K562 (cell line): ENCODE data around the gene MRPS30. TPM values are rescaled to one million over a fixed set of nuclear protein-coding genes. Genes with fewer than 3 reads are reported as not detected.

Source experiments
- BMI1 ChIP-seq: fragments of 150-350 bp; IDR thresholded peaks from 2 replicates; pipeline ENCODE4 v1.6.1; 2014; ENCODE audit warnings: low read length
- C11orf30 ChIP-seq: fragments of 450-650 bp; IDR thresholded peaks from 2 replicates; pipeline ENCODE4 v1.6.1; 2016; ENCODE audit warnings: low read depth, mild to moderate bottlenecking
- CTBP1 ChIP-seq: fragments of 450-650 bp; IDR thresholded peaks from 2 replicates; pipeline ENCODE4 v1.6.1; 2016; ENCODE audit warnings: borderline replicate concordance
- DIDO1 ChIP-seq: fragments of 450-650 bp; IDR thresholded peaks from 2 replicates; pipeline ENCODE4 v1.6.1; 2016; ENCODE audit warnings: low read depth, missing biosample characterization, missing genetic modification characterization
- E2F1 ChIP-seq: sonication (generic); formaldehyde crosslinking; IDR thresholded peaks from 2 replicates; pipeline ENCODE4 v1.8.1; 2023; ENCODE audit warnings: mild to moderate bottlenecking, missing genetic modification reagents, moderate library complexity
- FOXK1 ChIP-seq: sonication (generic); formaldehyde crosslinking; IDR thresholded peaks from 2 replicates; pipeline ENCODE4 v1.8.0; 2022; ENCODE audit warnings: missing genetic modification reagents, mild to moderate bottlenecking, borderline replicate concordance
- GABPB1 ChIP-seq: sonication (generic); formaldehyde crosslinking; IDR thresholded peaks from 2 replicates; pipeline ENCODE4 v1.8.0; 2022; ENCODE audit warnings: mild to moderate bottlenecking, missing genetic modification reagents
- MAZ ChIP-seq, 2 experiments: fragments of 450-650 bp in 1 of 2; sonication (generic) in 1 of 2; formaldehyde crosslinking; IDR thresholded peaks in 1 of 2; conservative IDR thresholded peaks in 1 of 2; 2 replicates each; pipeline versions ENCODE4 v1.4.0 to v1.5.0; 2020; ENCODE audit warnings: mild to moderate bottlenecking in 1 of 2, missing genetic modification reagents in 1 of 2
- MED1 ChIP-seq: sonication (generic); formaldehyde crosslinking; IDR thresholded peaks from 2 replicates; pipeline ENCODE4 v1.8.1; 2023; ENCODE audit warnings: missing genetic modification reagents, borderline replicate concordance
- PHB2 ChIP-seq: fragments of 450-650 bp; IDR thresholded peaks from 2 replicates; pipeline ENCODE4 v1.6.1; 2017; ENCODE audit warnings: low read depth
- POLR2AphosphoS2 ChIP-seq: IDR thresholded peaks from 2 replicates; pipeline ENCODE4 v1.6.1; 2012; ENCODE audit warnings: low read length, improper control_type of control experiment
- POLR2AphosphoS5 ChIP-seq: IDR thresholded peaks from 2 replicates; pipeline ENCODE4 v1.6.1; 2011; ENCODE audit warnings: mild to moderate bottlenecking, low read depth, low read length, moderate library complexity; ENCODE audit not compliant: control insufficient read depth, insufficient read depth
- POLR2H ChIP-seq: IDR thresholded peaks from 2 replicates; pipeline ENCODE4 v1.6.1; 2016; ENCODE audit warnings: missing genetic modification characterization, low read depth, mild to moderate bottlenecking, control low read depth, missing compliant biosample characterization, moderate library complexity
- RBBP5 ChIP-seq: fragments of 200-600 bp; sonication (generic); IDR thresholded peaks from 2 replicates; pipeline ENCODE4 v1.6.1; 2012; ENCODE audit warnings: borderline replicate concordance, mild to moderate bottlenecking, low read length, control low read depth, inconsistent platforms; ENCODE audit not compliant: insufficient read depth, poor library complexity, severe bottlenecking
- SOX6 ChIP-seq: fragments of 450-650 bp; IDR thresholded peaks from 2 replicates; pipeline ENCODE4 v1.6.1; 2014; ENCODE audit warnings: mild to moderate bottlenecking
- SPI1 ChIP-seq: IDR thresholded peaks from 2 replicates; pipeline ENCODE4 v1.6.1; 2011; ENCODE audit warnings: low read depth, low read length, control low read depth, borderline replicate concordance
- TGIF2 ChIP-seq: sonication (generic); formaldehyde crosslinking; IDR thresholded peaks from 2 replicates; pipeline ENCODE4 v1.8.1; 2022; ENCODE audit warnings: mild to moderate bottlenecking, missing genetic modification reagents, moderate library complexity
- ZBTB5 ChIP-seq: fragments of 450-650 bp; IDR thresholded peaks from 2 replicates; pipeline ENCODE4 v1.6.1; 2017; ENCODE audit warnings: antibody characterized with exemption
- ZNF282 ChIP-seq: sonication (generic); formaldehyde crosslinking; IDR thresholded peaks from 2 replicates; pipeline ENCODE4 v1.8.1; 2023; ENCODE audit warnings: missing genetic modification reagents
- ZNF354B ChIP-seq: fragments of 250-450 bp; sonication (Bioruptor Pico); IDR thresholded peaks from 2 replicates; pipeline ENCODE4 v1.4.0; 2020
- ZNF57 ChIP-seq: fragments of 450-650 bp; formaldehyde crosslinking; IDR thresholded peaks from 2 replicates; pipeline ENCODE4 v1.4.0; 2020; ENCODE audit warnings: mild to moderate bottlenecking, moderate library complexity
- ZNF75A ChIP-seq: fragments of 450-650 bp; formaldehyde crosslinking; IDR thresholded peaks from 2 replicates; pipeline ENCODE4 v1.4.0; 2020; ENCODE audit warnings: mild to moderate bottlenecking
- polyA plus RNA-seq, 8 experiments: library from polyadenylated mRNA; depleted of rRNA in 4 of 8; stranded (reverse) in 5 of 8; unstranded in 3 of 8; fragments of >200 nt; fragmentation: Nextera tagmentation in 2 of 8; fragmentation: Illumina TruSeq in 1 of 8; extraction: Ambion mirVana in 2 of 8; extraction: Trizol in 1 of 8; gene quantifications; 2 replicates each; pipeline versions ENCODE4 v1.2.1 to v1.2.3, GENCODE V29; 2011 to 2014; ENCODE audit warnings: inconsistent platforms in 1 of 8, missing spikeins in 1 of 8
- total RNA-seq, 7 experiments: library from RNA; depleted of rRNA in 6 of 7; stranded (reverse); fragments of >200 nt in 6 of 7; fragmentation: Illumina TruSeq in 2 of 7; extraction: Trizol in 2 of 7; gene quantifications; 2 replicates each; pipeline versions ENCODE4 v1.2.1 to v1.2.3, GENCODE V29; 2011 to 2021; ENCODE audit warnings: low replicate concordance in 1 of 7
- TF ChIP-seq, protein P1 (sequence below): sonication (generic); IDR thresholded peaks from 2 replicates; pipeline ENCODE4 v1.6.1; 2016
- TF ChIP-seq, protein P2 (sequence below): sonication (generic); formaldehyde crosslinking; IDR thresholded peaks from 2 replicates; pipeline ENCODE4 v1.8.0; 2022; ENCODE audit warnings: mild to moderate bottlenecking, missing genetic modification reagents

Gene MRPS30
- total and polyA plus RNA-seq, 9 of the 15 experiments (the other 6 are each of a cell fraction or from before 2014, with no cell fraction given): 24.3 to 145 (median 114) TPM

DNA sequence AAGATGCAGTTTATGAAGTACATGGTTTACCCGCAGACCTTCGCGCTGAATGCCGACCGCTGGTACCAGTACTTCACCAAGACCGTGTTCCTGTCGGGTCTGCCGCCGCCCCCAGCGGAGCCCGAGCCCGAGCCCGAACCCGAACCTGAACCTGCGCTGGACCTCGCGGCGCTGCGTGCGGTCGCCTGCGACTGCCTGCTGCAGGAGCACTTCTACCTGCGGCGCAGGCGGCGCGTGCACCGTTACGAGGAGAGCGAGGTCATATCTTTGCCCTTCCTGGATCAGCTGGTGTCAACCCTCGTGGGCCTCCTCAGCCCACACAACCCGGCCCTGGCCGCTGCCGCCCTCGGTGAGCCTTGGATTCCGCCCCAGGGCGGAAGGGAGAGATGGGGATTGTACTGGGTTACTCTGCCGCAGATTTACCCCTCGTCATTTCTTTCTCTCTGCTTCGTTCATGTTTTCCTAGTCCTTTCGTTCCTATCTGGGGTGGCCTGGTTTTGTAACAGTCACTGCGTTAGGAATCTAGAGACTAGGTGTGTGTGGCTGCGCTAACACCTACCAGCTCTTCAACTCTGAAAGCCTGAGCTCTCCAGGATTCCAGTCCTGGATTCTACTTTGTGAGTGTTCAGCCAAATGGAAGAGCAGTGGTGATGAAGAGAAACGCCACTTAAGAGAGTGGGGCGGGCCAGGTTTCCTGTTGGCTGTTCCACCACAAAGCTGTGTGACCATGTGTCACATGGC lies 638 bp downstream of the MRPS30 start (continued):
- TF ChIP-seq FOXK1 (CRISPR knock-in tag): no peak
- TF ChIP-seq ZNF75A: no peak
- no peak for TF ChIP-seq PHB2
- TF ChIP-seq SOX6: no peak
- TF ChIP-seq ZNF57 (CRISPR knock-in tag): no peak
- TF ChIP-seq CTBP1: no peak
- no peak for TF ChIP-seq BMI1
- TF ChIP-seq GABPB1: no peak; the same call in 1 of the 2 replicates
- no peak for TF ChIP-seq E2F1 (CRISPR knock-in tag)
- no peak for TF ChIP-seq POLR2H (tag)
- no peak for TF ChIP-seq ZBTB5
- TF ChIP-seq, protein P1, sequence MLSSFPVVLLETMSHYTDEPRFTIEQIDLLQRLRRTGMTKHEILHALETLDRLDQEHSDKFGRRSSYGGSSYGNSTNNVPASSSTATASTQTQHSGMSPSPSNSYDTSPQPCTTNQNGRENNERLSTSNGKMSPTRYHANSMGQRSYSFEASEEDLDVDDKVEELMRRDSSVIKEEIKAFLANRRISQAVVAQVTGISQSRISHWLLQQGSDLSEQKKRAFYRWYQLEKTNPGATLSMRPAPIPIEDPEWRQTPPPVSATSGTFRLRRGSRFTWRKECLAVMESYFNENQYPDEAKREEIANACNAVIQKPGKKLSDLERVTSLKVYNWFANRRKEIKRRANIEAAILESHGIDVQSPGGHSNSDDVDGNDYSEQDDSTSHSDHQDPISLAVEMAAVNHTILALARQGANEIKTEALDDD: no peak
- TF ChIP-seq TGIF2 (CRISPR knock-in tag): no peak
- TF ChIP-seq ZNF354B (CRISPR knock-in tag): no peak
- no peak for TF ChIP-seq SPI1
- TF ChIP-seq, protein P2, sequence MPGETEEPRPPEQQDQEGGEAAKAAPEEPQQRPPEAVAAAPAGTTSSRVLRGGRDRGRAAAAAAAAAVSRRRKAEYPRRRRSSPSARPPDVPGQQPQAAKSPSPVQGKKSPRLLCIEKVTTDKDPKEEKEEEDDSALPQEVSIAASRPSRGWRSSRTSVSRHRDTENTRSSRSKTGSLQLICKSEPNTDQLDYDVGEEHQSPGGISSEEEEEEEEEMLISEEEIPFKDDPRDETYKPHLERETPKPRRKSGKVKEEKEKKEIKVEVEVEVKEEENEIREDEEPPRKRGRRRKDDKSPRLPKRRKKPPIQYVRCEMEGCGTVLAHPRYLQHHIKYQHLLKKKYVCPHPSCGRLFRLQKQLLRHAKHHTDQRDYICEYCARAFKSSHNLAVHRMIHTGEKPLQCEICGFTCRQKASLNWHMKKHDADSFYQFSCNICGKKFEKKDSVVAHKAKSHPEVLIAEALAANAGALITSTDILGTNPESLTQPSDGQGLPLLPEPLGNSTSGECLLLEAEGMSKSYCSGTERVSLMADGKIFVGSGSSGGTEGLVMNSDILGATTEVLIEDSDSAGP (CRISPR knock-in tag): no peak
- no peak; the same call in 1 of the 2 replicates for TF ChIP-seq ZNF282 (CRISPR knock-in tag)
- TF ChIP-seq RBBP5: peak; percentile 99
- TF ChIP-seq MED1 (CRISPR knock-in tag): no peak
- TF ChIP-seq DIDO1: no peak
- no peak for TF ChIP-seq C11orf30
- no peak; a peak in 1 of 4 replicates for TF ChIP-seq MAZ (CRISPR knock-in tag; conservative IDR thresholded peaks at IDR 0.05 in 1 of 2, IDR thresholded peaks at IDR 0.05 in 1 of 2)
- no peak for TF ChIP-seq POLR2AphosphoS2
- no peak; the same call in none of the 2 replicates for TF ChIP-seq POLR2AphosphoS5
